ENCODE results near the gene NTSR2. TPM values are rescaled to one million over a fixed set of nuclear protein-coding genes. Genes with fewer than 3 reads are reported as not detected.

Gene NTSR2
- total RNA-seq, 1 experiment from 2014 or later, result not detected

GRCh38 chr2:11615209-11615608 is 54.8 kb downstream of the NTSR2 start:
- intact Hi-C loops (cut with micrococcal nuclease), result no loop called here
- H3K27me3 ChIP-seq (ENCODE audit: low read length), result no peaks in the 10 kb centered on the region
- ChIA-PET POLR2A (ENCODE audit: unreplicated experiment) (no interaction called here), CTCF (interaction anchor here (0.5 kb wide), 1 partner anchor 15 kb away, joined by 3 read pairs; no protein-coding TSS in a partner anchor)
- no peaks in the 10 kb centered on the region for H3K36me3 ChIP-seq (ENCODE audit: low read depth, low read length)
- H3K9ac ChIP-seq (ENCODE audit: low read length), result no peak overlapping the region
- no peaks in the 10 kb centered on the region for H3K79me2 ChIP-seq (ENCODE audit: low read length)
- no peak for TF ChIP-seq EZH2 (IDR thresholded peaks at IDR 0.05; ENCODE audit: low read length, unreplicated experiment)
- TF ChIP-seq EZH2phosphoT487 (IDR thresholded peaks at IDR 0.05; ENCODE audit: borderline replicate concordance, low read length), result no peak
- TF ChIP-seq CTCF (conservative IDR thresholded peaks at IDR 0.05; ENCODE audit: low read depth, low read length), result no peak
- no peak overlapping the region for H3K4me2 ChIP-seq (ENCODE audit: low read length)
- no peak overlapping the region for H3K4me3 ChIP-seq (ENCODE audit: low read length)
- H4K20me1 ChIP-seq (ENCODE audit: low read length), result no peaks in the 10 kb centered on the region
- H3F3A ChIP-seq (ENCODE audit: low read length, unreplicated experiment), result no peaks in the 10 kb centered on the region
- BruUV-seq (replicated peaks), result no TSS peak
- DNase-seq, result no peak
- no peaks in the 10 kb centered on the region for H3K9me3 ChIP-seq (ENCODE audit: low read length)
- no peak for ATAC-seq
- H3K4me1 ChIP-seq (ENCODE audit: insufficient read depth, low read length), result no peaks in the 10 kb centered on the region
- no peak overlapping the region for H2AFZ ChIP-seq (ENCODE audit: low read length)
- H3K27ac ChIP-seq (ENCODE audit: low read length), result no peak overlapping the region
- no peaks in the 10 kb centered on the region for H3K9me2 ChIP-seq (replicated peaks; ENCODE audit: low read length)

- BruUV-seq (replicated peaks), result no TSS peak
- no peak for TF ChIP-seq EZH2 (IDR thresholded peaks at IDR 0.05; ENCODE audit: low read length, unreplicated experiment)
- no peak for TF ChIP-seq EZH2phosphoT487 (IDR thresholded peaks at IDR 0.05; ENCODE audit: borderline replicate concordance, low read length)
- no peak for TF ChIP-seq CTCF (conservative IDR thresholded peaks at IDR 0.05; ENCODE audit: low read depth, low read length)
- H3K4me2 ChIP-seq (ENCODE audit: low read length), result no peak overlapping the region
- no peaks in the 10 kb centered on the region for H3K27me3 ChIP-seq (ENCODE audit: low read length)
- intact Hi-C loops (cut with micrococcal nuclease), result no loop called here
- H3K27ac ChIP-seq (ENCODE audit: low read length), result no peak overlapping the region
- POLR2A ChIA-PET (ENCODE audit: unreplicated experiment), result no interaction called here
- DNase-seq (no peak), ATAC-seq (no peak)
- no peaks in the 10 kb centered on the region for H3K9me2 ChIP-seq (replicated peaks; ENCODE audit: low read length)
- H3K4me1 ChIP-seq (ENCODE audit: insufficient read depth, low read length), result no peaks in the 10 kb centered on the region
- H3K9ac ChIP-seq (ENCODE audit: low read length), result no peak overlapping the region
- H2AFZ ChIP-seq (ENCODE audit: low read length), result no peak overlapping the region
- H3K9me3 ChIP-seq (ENCODE audit: low read length), result no peaks in the 10 kb centered on the region
- no peak overlapping the region for H3K4me3 ChIP-seq (ENCODE audit: low read length)
- no peaks in the 10 kb centered on the region for H3K36me3 ChIP-seq (ENCODE audit: low read depth, low read length)
- no peaks in the 10 kb centered on the region for H4K20me1 ChIP-seq (ENCODE audit: low read length)
- no peaks in the 10 kb centered on the region for H3K79me2 ChIP-seq (ENCODE audit: low read length)
- CTCF ChIA-PET, result no interaction called here
- no peaks in the 10 kb centered on the region for H3F3A ChIP-seq (ENCODE audit: low read length, unreplicated experiment)
Measured at GRCh38 chr2:11613297-11613696, 56.7 kb downstream of the NTSR2 start.

GRCh38 chr2:11612553-11613215 is 57.3 kb downstream of the NTSR2 start:
- H3K9ac ChIP-seq (ENCODE audit: low read length), result no peak overlapping the region
- H3K27ac ChIP-seq (ENCODE audit: low read length), result no peak overlapping the region
- ATAC-seq, result no peak
- no peaks in the 10 kb centered on the region for H4K20me1 ChIP-seq (ENCODE audit: low read length)
- no peaks in the 10 kb centered on the region for H3K36me3 ChIP-seq (ENCODE audit: low read depth, low read length)
- no peaks in the 10 kb centered on the region for H3F3A ChIP-seq (ENCODE audit: low read length, unreplicated experiment)
- no peak overlapping the region for H2AFZ ChIP-seq (ENCODE audit: low read length)
- H3K4me2 ChIP-seq (ENCODE audit: low read length), result no peak overlapping the region
- no peaks in the 10 kb centered on the region for H3K9me3 ChIP-seq (ENCODE audit: low read length)
- no peak for TF ChIP-seq CTCF (conservative IDR thresholded peaks at IDR 0.05; ENCODE audit: low read depth, low read length)
- no peak for TF ChIP-seq EZH2 (IDR thresholded peaks at IDR 0.05; ENCODE audit: low read length, unreplicated experiment)
- no peak for TF ChIP-seq EZH2phosphoT487 (IDR thresholded peaks at IDR 0.05; ENCODE audit: borderline replicate concordance, low read length)
- ChIA-PET POLR2A (ENCODE audit: unreplicated experiment) (no interaction called here), CTCF (no interaction called here)
- no peak overlapping the region for H3K4me3 ChIP-seq (ENCODE audit: low read length)
- H3K9me2 ChIP-seq (replicated peaks; ENCODE audit: low read length), result no peaks in the 10 kb centered on the region
- intact Hi-C loops (cut with micrococcal nuclease), result no loop called here
- BruUV-seq (replicated peaks), result no TSS peak
- H3K4me1 ChIP-seq (ENCODE audit: insufficient read depth, low read length), result no peaks in the 10 kb centered on the region
- H3K79me2 ChIP-seq (ENCODE audit: low read length), result no peaks in the 10 kb centered on the region
- DNase-seq, result no peak
- H3K27me3 ChIP-seq (ENCODE audit: low read length), result no peaks in the 10 kb centered on the region

Data from PC-3 (cell line).